HFFc6 (cell line): ENCODE results near the gene DNTTIP2. TPM values are rescaled to one million over a fixed set of nuclear protein-coding genes. Genes with fewer than 3 reads are reported as not detected.
"Not testable (repeated sequence)": the region's sequence is repeated elsewhere in the genome, so short reads cannot be mapped to it uniquely, and the experiment has no call there.

Experiments
- DNase-seq: peaks from one replicate; pipeline ENCODE4 v3.0.0-alpha.2; 2018
- H3K27ac Mint-ChIP-seq: 2 replicates; pipeline ENCODE4 v1.8.0; 2020; ENCODE audit warnings: mild to moderate bottlenecking, mixed read lengths
- H3K27me3 Mint-ChIP-seq: 2 replicates; pipeline ENCODE4 v1.8.0; 2021; ENCODE audit warnings: mild to moderate bottlenecking, moderate library complexity, mixed read lengths; ENCODE audit not compliant: insufficient read depth
- H3K36me3 Mint-ChIP-seq: 2 replicates; pipeline ENCODE4 v1.8.0; 2021; ENCODE audit warnings: low read depth, mixed read lengths
- H3K4me1 Mint-ChIP-seq: 2 replicates; pipeline ENCODE4 v1.8.0; 2020; ENCODE audit warnings: low read depth, mixed read lengths
- H3K4me3 Mint-ChIP-seq: 2 replicates; pipeline ENCODE4 v1.8.0; 2020; ENCODE audit warnings: mild to moderate bottlenecking, moderate library complexity, mixed read lengths
- H3K9me3 Mint-ChIP-seq: 2 replicates; pipeline ENCODE4 v1.8.0; 2020; ENCODE audit warnings: mild to moderate bottlenecking, mixed read lengths
- total RNA-seq, 6 experiments: library from RNA; stranded (reverse); fragmentation: NEBNext Ultra II Directional; extraction: Animal tissue kit (Norgen Biotek cat#: 25700); gene quantifications; 2 replicates in 1 of 6; 3 replicates in 5 of 6; pipeline ENCODE4 v1.2.3, GENCODE V29; 2021
- TF ChIP-seq, protein P1 (sequence below): fragments of 200-600 bp; sonication (generic); IDR thresholded peaks from 2 replicates; pipeline ENCODE4 v1.5.0; 2021; ENCODE audit warnings: antibody characterized with exemption, mild to moderate bottlenecking

Gene DNTTIP2
- total RNA-seq, 6 experiments from 2014 or later = 51.8 to 65.7 (median 60.1) TPM

DNA sequence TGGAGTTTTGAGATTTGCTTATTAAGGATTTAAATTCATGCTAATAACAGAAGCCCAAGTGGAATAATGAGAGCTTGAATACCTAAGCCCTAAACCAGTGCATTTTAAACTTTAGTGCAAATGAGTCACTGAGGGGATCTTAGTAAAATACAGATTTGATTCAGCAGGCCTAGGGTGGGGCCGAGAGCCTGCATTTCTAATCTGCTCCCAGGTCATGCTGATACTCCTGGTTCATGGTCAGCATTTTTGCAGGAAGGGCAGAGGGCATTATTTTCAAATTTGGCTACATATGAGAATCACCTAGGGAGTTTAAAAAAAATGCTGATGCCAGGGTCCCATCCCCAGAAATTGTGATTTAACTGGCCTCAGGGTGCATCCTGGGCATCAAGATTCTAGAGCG is 39.3 kb downstream of the DNTTIP2 start:
- DNase-seq = no peak
- Mint-ChIP-seq H3K4me1 (peaks cover 63% of the 10 kb centered on the region), H3K9me3 (peaks cover 12% of the 10 kb centered on the region), H3K36me3 (peaks cover 18% of the 10 kb centered on the region), H3K4me3 (peak overlapping the region; percentile 49), H3K27ac (peak overlapping the region; percentile 72), H3K27me3 (no peaks in the 10 kb centered on the region; the same call in 1 of the 2 replicates)
- TF ChIP-seq, protein P1, sequence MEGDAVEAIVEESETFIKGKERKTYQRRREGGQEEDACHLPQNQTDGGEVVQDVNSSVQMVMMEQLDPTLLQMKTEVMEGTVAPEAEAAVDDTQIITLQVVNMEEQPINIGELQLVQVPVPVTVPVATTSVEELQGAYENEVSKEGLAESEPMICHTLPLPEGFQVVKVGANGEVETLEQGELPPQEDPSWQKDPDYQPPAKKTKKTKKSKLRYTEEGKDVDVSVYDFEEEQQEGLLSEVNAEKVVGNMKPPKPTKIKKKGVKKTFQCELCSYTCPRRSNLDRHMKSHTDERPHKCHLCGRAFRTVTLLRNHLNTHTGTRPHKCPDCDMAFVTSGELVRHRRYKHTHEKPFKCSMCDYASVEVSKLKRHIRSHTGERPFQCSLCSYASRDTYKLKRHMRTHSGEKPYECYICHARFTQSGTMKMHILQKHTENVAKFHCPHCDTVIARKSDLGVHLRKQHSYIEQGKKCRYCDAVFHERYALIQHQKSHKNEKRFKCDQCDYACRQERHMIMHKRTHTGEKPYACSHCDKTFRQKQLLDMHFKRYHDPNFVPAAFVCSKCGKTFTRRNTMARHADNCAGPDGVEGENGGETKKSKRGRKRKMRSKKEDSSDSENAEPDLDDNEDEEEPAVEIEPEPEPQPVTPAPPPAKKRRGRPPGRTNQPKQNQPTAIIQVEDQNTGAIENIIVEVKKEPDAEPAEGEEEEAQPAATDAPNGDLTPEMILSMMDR = no peak

DNA sequence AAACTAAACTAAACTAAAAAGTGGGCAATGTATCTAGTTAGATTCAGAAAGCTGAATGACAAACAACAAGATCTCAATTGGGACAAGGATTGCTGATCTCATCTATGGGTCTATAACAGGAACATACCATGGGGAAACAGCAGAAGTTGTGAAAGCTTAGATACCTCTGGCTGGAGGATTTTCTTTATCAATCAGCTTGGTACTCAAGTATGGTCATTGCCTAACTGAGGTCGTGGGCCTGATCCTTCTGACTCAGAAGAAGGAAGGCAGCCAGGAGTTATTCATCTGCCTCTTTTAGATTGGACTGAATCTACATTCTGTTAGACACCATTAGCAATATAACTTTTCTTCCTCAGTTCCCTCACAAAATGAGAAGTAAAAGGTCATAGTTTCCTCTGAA is 39.7 kb downstream of the DNTTIP2 start:
- TF ChIP-seq, protein P1 = no peak
- H3K4me1 Mint-ChIP-seq = peaks cover 59% of the 10 kb centered on the region
- H3K27ac Mint-ChIP-seq = peak overlapping the region; percentile 72
- DNase-seq = peak; percentile 81
- no peaks in the 10 kb centered on the region; the same call in 1 of the 2 replicates for H3K27me3 Mint-ChIP-seq
- H3K4me3 Mint-ChIP-seq = peak overlapping the region; percentile 49
- H3K9me3 Mint-ChIP-seq = peaks cover 16% of the 10 kb centered on the region
- H3K36me3 Mint-ChIP-seq = peaks cover 22% of the 10 kb centered on the region

DNA sequence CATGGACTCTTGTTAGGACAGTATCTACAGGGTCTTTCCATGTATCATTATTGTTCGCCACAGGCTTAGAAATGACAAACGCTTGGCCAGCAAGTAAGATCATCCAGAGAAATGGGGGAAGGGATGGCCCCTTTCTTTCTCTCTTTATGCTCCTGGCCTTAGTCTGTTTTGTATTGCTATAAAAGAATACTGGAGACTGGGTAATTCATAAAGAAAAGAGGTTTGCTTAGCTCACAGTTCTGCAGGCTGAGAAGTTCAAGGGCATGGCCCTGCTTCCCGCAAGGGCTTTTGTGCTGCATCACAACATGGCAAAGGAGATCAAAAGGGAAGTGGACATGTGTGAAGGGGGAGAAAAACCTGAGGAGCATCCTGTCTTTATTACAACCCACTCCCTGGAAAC is 41.0 kb downstream of the DNTTIP2 start:
- no peak for DNase-seq
- no peak overlapping the region for H3K4me3 Mint-ChIP-seq
- H3K9me3 Mint-ChIP-seq = peaks cover 28% of the 10 kb centered on the region
- no peak overlapping the region for H3K27ac Mint-ChIP-seq
- TF ChIP-seq, protein P1 = no peak
- peaks cover 36% of the 10 kb centered on the region for H3K36me3 Mint-ChIP-seq
- peaks cover 49% of the 10 kb centered on the region for H3K4me1 Mint-ChIP-seq
- H3K27me3 Mint-ChIP-seq = no peaks in the 10 kb centered on the region; the same call in 1 of the 2 replicates

DNA sequence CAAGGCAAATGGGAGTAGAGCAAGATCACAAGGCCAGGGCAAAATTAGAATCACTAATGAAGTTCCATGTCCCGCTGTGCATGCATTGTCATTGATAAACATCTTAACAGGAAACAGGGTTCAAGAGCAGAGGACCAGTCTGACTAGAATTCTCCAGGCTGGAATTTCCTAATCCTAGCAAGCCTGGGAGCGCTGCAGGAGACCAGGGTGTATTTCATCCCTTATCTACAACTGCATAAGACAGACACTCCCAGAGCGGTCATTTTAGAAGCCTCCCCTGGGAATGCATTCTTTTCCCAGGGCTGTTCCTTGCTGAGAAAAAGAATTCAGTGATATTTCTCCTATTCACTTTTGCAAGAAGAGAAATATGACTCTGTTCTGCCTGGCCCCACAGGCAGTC is 45.7 kb downstream of the DNTTIP2 start:
- H3K9me3 Mint-ChIP-seq = peaks cover 46% of the 10 kb centered on the region
- H3K4me1 Mint-ChIP-seq, H3K27ac Mint-ChIP-seq, H3K27me3 Mint-ChIP-seq, H3K4me3 Mint-ChIP-seq, DNase-seq: not testable (repeated sequence)
- H3K36me3 Mint-ChIP-seq = peaks cover 58% of the 10 kb centered on the region

DNA sequence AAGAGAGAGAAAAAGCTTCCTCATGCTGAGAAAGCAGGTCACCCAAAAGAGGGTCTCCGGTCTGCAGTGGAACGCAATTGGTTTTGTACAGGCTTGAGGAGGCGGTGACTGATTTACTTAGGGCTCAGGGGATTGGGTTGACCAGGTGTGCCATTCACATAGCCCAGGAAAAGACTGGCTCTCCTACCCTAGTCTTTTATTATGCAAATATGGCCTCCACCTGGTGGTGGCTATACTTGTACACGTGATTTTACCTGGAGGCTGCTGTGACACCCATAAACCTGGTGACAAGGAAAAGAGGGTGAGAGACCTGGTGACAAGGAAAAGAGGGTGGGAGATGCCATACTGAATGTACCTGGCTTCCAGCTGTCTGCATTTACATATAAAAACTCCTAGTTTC is 49.9 kb downstream of the DNTTIP2 start:
- H3K27me3 Mint-ChIP-seq = peaks cover 3% of the 10 kb centered on the region; the same call in 1 of the 2 replicates
- no peak overlapping the region for H3K4me3 Mint-ChIP-seq
- DNase-seq = no peak
- H3K36me3 Mint-ChIP-seq = peaks cover 33% of the 10 kb centered on the region
- no peak overlapping the region for H3K27ac Mint-ChIP-seq
- peaks cover 23% of the 10 kb centered on the region for H3K4me1 Mint-ChIP-seq
- TF ChIP-seq, protein P1 = no peak
- peaks cover 27% of the 10 kb centered on the region for H3K9me3 Mint-ChIP-seq

DNA sequence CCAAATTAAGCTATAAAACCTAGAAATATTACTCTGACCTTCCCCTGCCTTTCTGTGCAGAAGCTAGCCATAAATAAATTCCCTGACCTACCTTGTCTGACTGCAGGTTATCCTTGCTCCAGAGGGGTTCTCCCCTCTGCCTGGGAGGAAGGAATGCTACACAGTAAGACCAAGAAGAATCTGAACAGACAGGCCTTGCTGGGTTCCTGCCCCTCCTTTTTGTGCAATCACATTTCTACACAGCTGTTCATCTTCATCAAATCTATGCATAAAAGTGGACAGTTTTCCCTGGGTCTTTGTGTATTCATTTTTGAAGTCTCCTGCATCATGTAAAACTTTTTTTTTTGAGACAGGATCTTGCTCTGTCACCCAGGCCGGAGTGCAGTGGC is 50.6 kb downstream of the DNTTIP2 start:
- peaks cover 3% of the 10 kb centered on the region; the same call in 1 of the 2 replicates for H3K27me3 Mint-ChIP-seq
- TF ChIP-seq, protein P1 = no peak
- H3K36me3 Mint-ChIP-seq = peaks cover 26% of the 10 kb centered on the region
- no peak overlapping the region for H3K27ac Mint-ChIP-seq
- no peak overlapping the region for H3K4me3 Mint-ChIP-seq
- peaks cover 23% of the 10 kb centered on the region for H3K4me1 Mint-ChIP-seq
- H3K9me3 Mint-ChIP-seq = peaks cover 22% of the 10 kb centered on the region
- no peak for DNase-seq
